IMR-90 (cell line): ENCODE measurements around the gene ZNF592. TPM values are rescaled to one million over a fixed set of nuclear protein-coding genes. Genes with fewer than 3 reads are reported as not detected.

Experiments used
- ATAC-seq: fragments of 200-7000 bp; cut with Tn5 transposase; 2 replicates; pipeline ENCODE4 v1.9.1; 2020; ENCODE audit warnings: low read depth, mild to moderate bottlenecking, moderate library complexity
- BruUV-seq: library from RNA; stranded (reverse); fragments of 400-500 nt; replicated peaks from 2 replicates; lab custom pipeline; 2021; lab: Mats Ljungman, UMichigan
- CTCF ChIA-PET: fragments of 300-600 bp; formaldehyde crosslinking; extraction: SDS; loops from one replicate; lab custom pipeline; 2021; ENCODE audit warnings: antibody characterized with exemption; lab: Yijun Ruan, JAX
- POLR2A ChIA-PET: fragments of 300-600 bp; sonication (Branson Sonifier 250); formaldehyde crosslinking; loops from one replicate; lab custom pipeline; 2022; ENCODE audit warnings: antibody characterized with exemption; ENCODE audit not compliant: unreplicated experiment; lab: Charles Lee
- DNase-seq: peaks from one replicate; pipeline ENCODE4 v3.0.0; 2013
- H2AFZ ChIP-seq: replicated peaks from 2 replicates; pipeline ENCODE3; 2013; ENCODE audit warnings: low read length, mild to moderate bottlenecking; ENCODE audit not compliant: poor library complexity
- H2AK5ac ChIP-seq: 2 replicates; pipeline ENCODE4 v1.6.1; 2013; ENCODE audit warnings: low read depth, low read length, inconsistent platforms
- H2AK9ac ChIP-seq: replicated peaks from 2 replicates; pipeline ENCODE3; 2013; ENCODE audit warnings: mild to moderate bottlenecking, low read depth, low read length, moderate library complexity; ENCODE audit not compliant: poor library complexity
- H2BK120ac ChIP-seq: 2 replicates; pipeline ENCODE4 v1.6.1; 2013; ENCODE audit warnings: low read depth, low read length, inconsistent platforms
- H2BK15ac ChIP-seq: 3 replicates; pipeline ENCODE4 v1.6.1; 2013; ENCODE audit warnings: low read depth, low read length, inconsistent platforms
- H2BK20ac ChIP-seq: 2 replicates; pipeline ENCODE4 v1.6.1; 2013; ENCODE audit warnings: low read depth, mild to moderate bottlenecking, inconsistent platforms, low read length, moderate library complexity
- H2BK5ac ChIP-seq: 2 replicates; pipeline ENCODE4 v1.6.1; 2013; ENCODE audit warnings: mild to moderate bottlenecking, low read depth, low read length, inconsistent platforms; ENCODE audit not compliant: poor library complexity, severe bottlenecking
- H3K14ac ChIP-seq: replicated peaks from 2 replicates; pipeline ENCODE4 v1.6.1; 2013; ENCODE audit warnings: low read depth, low read length, inconsistent platforms
- H3K18ac ChIP-seq: 2 replicates; pipeline ENCODE4 v1.6.1; 2013; ENCODE audit warnings: low read depth, low read length, control low read depth
- H3K23ac ChIP-seq: 2 replicates; pipeline ENCODE4 v1.6.1; 2013; ENCODE audit warnings: low read depth, low read length, inconsistent platforms
- H3K27ac ChIP-seq: 2 replicates; pipeline ENCODE4 v1.5.1; 2013; ENCODE audit warnings: mild to moderate bottlenecking, control low read depth, low read length; ENCODE audit not compliant: insufficient read depth
- H3K27me3 ChIP-seq: 2 replicates; pipeline ENCODE4 v1.6.1; 2013; ENCODE audit warnings: low read length; ENCODE audit not compliant: control insufficient read depth, insufficient read depth
- H3K36me3 ChIP-seq: 2 replicates; pipeline ENCODE4 v1.6.1; 2013; ENCODE audit warnings: low read length, mixed read lengths; ENCODE audit not compliant: control insufficient read depth, insufficient read depth
- H3K4ac ChIP-seq: 2 replicates; pipeline ENCODE4 v1.6.1; 2013; ENCODE audit warnings: low read depth, low read length, inconsistent platforms
- H3K4me1 ChIP-seq: 2 replicates; pipeline ENCODE4 v1.6.1; 2013; ENCODE audit warnings: low read length, mixed read lengths; ENCODE audit not compliant: control insufficient read depth, insufficient read depth
- H3K4me2 ChIP-seq: 2 replicates; pipeline ENCODE4 v1.6.1; 2013; ENCODE audit warnings: low read depth, mild to moderate bottlenecking, control low read depth, low read length, moderate library complexity
- H3K4me3 ChIP-seq: 2 replicates; pipeline ENCODE4 v1.5.1; 2013; ENCODE audit warnings: low read depth, mild to moderate bottlenecking, control low read depth, low read length, moderate library complexity; ENCODE audit not compliant: insufficient read depth
- H3K56ac ChIP-seq: 2 replicates; pipeline ENCODE4 v1.6.1; 2013; ENCODE audit warnings: low read length, inconsistent platforms; ENCODE audit not compliant: insufficient read depth; ENCODE audit errors: extremely low read depth
- H3K79me1 ChIP-seq, 2 experiments: 2 replicates each; pipeline ENCODE4 v1.6.1; 2013; ENCODE audit warnings: low read length in 2 of 2, inconsistent platforms in 1 of 2, low read depth in 1 of 2
- H3K9ac ChIP-seq: 2 replicates; pipeline ENCODE4 v1.6.1; 2013; ENCODE audit warnings: low read depth, low read length, control low read depth
- H3K9me1 ChIP-seq: 2 replicates; pipeline ENCODE4 v1.6.1; 2013; ENCODE audit warnings: low read length, inconsistent platforms; ENCODE audit not compliant: insufficient read depth
- H3K9me3 ChIP-seq: 2 replicates; pipeline ENCODE4 v1.6.1; 2013; ENCODE audit warnings: low read length; ENCODE audit not compliant: control insufficient read depth, insufficient read depth
- H4K20me1 ChIP-seq: 2 replicates; pipeline ENCODE4 v1.6.1; 2013; ENCODE audit warnings: low read length, inconsistent platforms; ENCODE audit not compliant: insufficient read depth
- H4K5ac ChIP-seq: 2 replicates; pipeline ENCODE4 v1.6.1; 2013; ENCODE audit warnings: mild to moderate bottlenecking, low read depth, low read length, control low read depth
- H4K8ac ChIP-seq, 2 experiments: 2 replicates each; pipeline ENCODE4 v1.6.1; 2013; ENCODE audit warnings: low read depth in 2 of 2, low read length in 2 of 2, control low read depth in 1 of 2, inconsistent platforms in 1 of 2
- H4K91ac ChIP-seq: 2 replicates; pipeline ENCODE4 v1.6.1; 2013; ENCODE audit warnings: low read depth, low read length, inconsistent platforms; ENCODE audit not compliant: insufficient read depth
- BHLHE40 ChIP-seq: fragments of 150-350 bp; IDR thresholded peaks from 2 replicates; pipeline ENCODE4 v1.6.1; 2016; ENCODE audit warnings: mild to moderate bottlenecking, low read depth, low read length
- CEBPB ChIP-seq: IDR thresholded peaks from 2 replicates; pipeline ENCODE4 v1.6.1; 2012; ENCODE audit warnings: low read depth, low read length, improper control_type of control experiment
- CHD1 ChIP-seq: IDR thresholded peaks from 2 replicates; pipeline ENCODE4 v1.6.1; 2012; ENCODE audit warnings: low read depth, low read length, improper control_type of control experiment
- FOS ChIP-seq: fragments of 150-350 bp; IDR thresholded peaks from 2 replicates; pipeline ENCODE4 v1.6.1; 2016; ENCODE audit warnings: low read depth, low read length
- MAFK ChIP-seq: IDR thresholded peaks from 2 replicates; pipeline ENCODE4 v1.6.1; 2012; ENCODE audit warnings: low read depth, low read length, improper control_type of control experiment
- MAZ ChIP-seq: IDR thresholded peaks from 2 replicates; pipeline ENCODE4 v1.6.1; 2012; ENCODE audit warnings: low read depth, mild to moderate bottlenecking, low read length, improper control_type of control experiment, moderate library complexity, borderline replicate concordance
- NFE2L2 ChIP-seq: fragments of 150-350 bp; IDR thresholded peaks from 2 replicates; pipeline ENCODE4 v1.6.1; 2016; ENCODE audit warnings: low read depth, mild to moderate bottlenecking, low read length
- RAD21 ChIP-seq: IDR thresholded peaks from 2 replicates; pipeline ENCODE4 v1.6.1; 2012; ENCODE audit warnings: low read length, improper control_type of control experiment
- RCOR1 ChIP-seq: IDR thresholded peaks from 2 replicates; pipeline ENCODE4 v1.6.1; 2012; ENCODE audit warnings: mild to moderate bottlenecking, low read length, improper control_type of control experiment; ENCODE audit not compliant: insufficient replicate concordance
- RFX5 ChIP-seq: IDR thresholded peaks from 2 replicates; pipeline ENCODE4 v1.8.0; 2012; ENCODE audit warnings: low read depth, mild to moderate bottlenecking, low read length, moderate library complexity
- USF2 ChIP-seq: fragments of 150-350 bp; IDR thresholded peaks from 2 replicates; pipeline ENCODE4 v1.6.1; 2017; ENCODE audit warnings: mild to moderate bottlenecking, antibody characterized with exemption, low read length, low read depth
- WGBS, 2 experiments: methylation state at CpG; one replicate each; pipeline versions ENCODE4 v1.1.5 to v1.1.7; 2013; ENCODE audit warnings: missing lambda C conversion rate in 2 of 2; ENCODE audit not compliant: insufficient read length in 1 of 2; ENCODE audit errors: extremely low coverage in 2 of 2; 5-methylcytosine and 5-hydroxymethylcytosine counted together
- dilution Hi-C: fragments of 300-500 bp; cut with HindIII; formaldehyde crosslinking; loops from one replicate; pipeline ENCODE4 v1.14.3; 2018; ENCODE audit warnings: low sequenced_read_pairs; ENCODE audit not compliant: unreplicated experiment
- in situ Hi-C: fragments of 300-500 bp; cut with MboI; formaldehyde crosslinking; loops from 3 replicates; pipeline ENCODE4 v1.14.3; 2019; ENCODE audit warnings: low sequenced_read_pairs, inconsistent platforms, mixed read lengths
- intact Hi-C: fragments of 100-400 bp; cut with micrococcal nuclease; formaldehyde crosslinking; loops from 2 replicates; pipeline ENCODE4 v1.10.0; 2022
- polyA plus RNA-seq, 3 experiments: library from polyadenylated mRNA; depleted of rRNA; stranded (reverse); fragments of >200 nt; gene quantifications; 2 replicates each; pipeline ENCODE4 v1.2.3, GENCODE V29; 2012; ENCODE audit warnings: low replicate concordance in 1 of 3
- total RNA-seq: library from RNA; depleted of rRNA; stranded (reverse); fragments of >200 nt; gene quantifications from 2 replicates; pipeline ENCODE4 v1.2.3, GENCODE V29; 2012
- TF ChIP-seq, protein P1 (sequence below): conservative IDR thresholded peaks from 2 replicates; pipeline ENCODE4 v1.5.1; 2012; ENCODE audit warnings: mild to moderate bottlenecking, low read depth, low read length, improper control_type of control experiment
- TF ChIP-seq, protein P2 (sequence below): fragments of 150-350 bp; IDR thresholded peaks from 2 replicates; pipeline ENCODE4 v1.6.1; 2016; ENCODE audit warnings: low read depth, mild to moderate bottlenecking, low read length, moderate library complexity, borderline replicate concordance

Gene ZNF592
- total and polyA plus RNA-seq, 2 of the 4 experiments (the other 2 are of a cell fraction): 4.3 to 10.2 TPM

DNA sequence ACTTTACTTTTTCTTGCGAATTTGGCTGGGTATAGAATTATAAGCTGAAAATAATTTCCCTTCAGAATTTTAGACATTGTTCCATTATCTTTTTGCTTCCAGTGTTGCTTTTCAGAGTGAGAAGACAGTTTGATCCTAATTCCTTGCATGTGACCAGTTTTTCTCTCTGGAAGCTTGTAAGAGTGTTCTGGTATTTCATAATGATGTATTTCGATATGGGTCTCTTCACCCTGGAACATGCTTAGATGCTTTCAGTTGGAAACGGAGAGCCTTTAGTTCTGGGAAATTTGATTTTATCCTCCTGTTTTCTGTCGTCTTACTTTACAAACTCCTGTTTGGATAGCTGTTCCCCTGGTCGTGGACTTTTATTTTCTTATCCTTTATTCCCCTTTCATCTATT is 82.6 kb downstream of the ZNF592 start:
- intact Hi-C loops: no loop called here
- H2AK9ac ChIP-seq: no peak overlapping the region
- peaks cover 3% of the 10 kb centered on the region; the same call in 1 of the 2 replicates for H3K4me1 ChIP-seq
- ATAC-seq: no peak
- peaks cover 36% of the 10 kb centered on the region for H3K27me3 ChIP-seq
- no peak overlapping the region for H3K4ac ChIP-seq
- H2AK5ac ChIP-seq: no peak overlapping the region
- no peaks in the 10 kb centered on the region for H3K9me3 ChIP-seq
- no peak overlapping the region for H3K4me2 ChIP-seq
- H3K18ac ChIP-seq: no peak overlapping the region
- no peak overlapping the region for H3K56ac ChIP-seq
- no peak overlapping the region for H2BK120ac ChIP-seq
- TF ChIP-seq RFX5 (no peak), RCOR1 (no peak), CEBPB (no peak), USF2 (no peak), BHLHE40 (no peak), RAD21 (no peak), MAZ (no peak), MAFK (no peak), FOS (no peak), CHD1 (no peak), NFE2L2 (no peak)
- TF ChIP-seq, protein P1, sequence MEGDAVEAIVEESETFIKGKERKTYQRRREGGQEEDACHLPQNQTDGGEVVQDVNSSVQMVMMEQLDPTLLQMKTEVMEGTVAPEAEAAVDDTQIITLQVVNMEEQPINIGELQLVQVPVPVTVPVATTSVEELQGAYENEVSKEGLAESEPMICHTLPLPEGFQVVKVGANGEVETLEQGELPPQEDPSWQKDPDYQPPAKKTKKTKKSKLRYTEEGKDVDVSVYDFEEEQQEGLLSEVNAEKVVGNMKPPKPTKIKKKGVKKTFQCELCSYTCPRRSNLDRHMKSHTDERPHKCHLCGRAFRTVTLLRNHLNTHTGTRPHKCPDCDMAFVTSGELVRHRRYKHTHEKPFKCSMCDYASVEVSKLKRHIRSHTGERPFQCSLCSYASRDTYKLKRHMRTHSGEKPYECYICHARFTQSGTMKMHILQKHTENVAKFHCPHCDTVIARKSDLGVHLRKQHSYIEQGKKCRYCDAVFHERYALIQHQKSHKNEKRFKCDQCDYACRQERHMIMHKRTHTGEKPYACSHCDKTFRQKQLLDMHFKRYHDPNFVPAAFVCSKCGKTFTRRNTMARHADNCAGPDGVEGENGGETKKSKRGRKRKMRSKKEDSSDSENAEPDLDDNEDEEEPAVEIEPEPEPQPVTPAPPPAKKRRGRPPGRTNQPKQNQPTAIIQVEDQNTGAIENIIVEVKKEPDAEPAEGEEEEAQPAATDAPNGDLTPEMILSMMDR: no peak
- TF ChIP-seq, protein P2, sequence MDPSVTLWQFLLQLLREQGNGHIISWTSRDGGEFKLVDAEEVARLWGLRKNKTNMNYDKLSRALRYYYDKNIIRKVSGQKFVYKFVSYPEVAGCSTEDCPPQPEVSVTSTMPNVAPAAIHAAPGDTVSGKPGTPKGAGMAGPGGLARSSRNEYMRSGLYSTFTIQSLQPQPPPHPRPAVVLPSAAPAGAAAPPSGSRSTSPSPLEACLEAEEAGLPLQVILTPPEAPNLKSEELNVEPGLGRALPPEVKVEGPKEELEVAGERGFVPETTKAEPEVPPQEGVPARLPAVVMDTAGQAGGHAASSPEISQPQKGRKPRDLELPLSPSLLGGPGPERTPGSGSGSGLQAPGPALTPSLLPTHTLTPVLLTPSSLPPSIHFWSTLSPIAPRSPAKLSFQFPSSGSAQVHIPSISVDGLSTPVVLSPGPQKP: no peak
- H3K14ac ChIP-seq: no peak overlapping the region
- H3K9ac ChIP-seq: no peak overlapping the region
- POLR2A ChIA-PET: no interaction called here
- dilution Hi-C loops: no loop called here
- no peak overlapping the region for H2BK15ac ChIP-seq
- in situ Hi-C loops: no loop called here
- peaks cover 3% of the 10 kb centered on the region; the same call in 1 of the 2 replicates for H4K20me1 ChIP-seq
- no CpG with 5 or more reads among the region's 5 CpGs for WGBS, 2 experiments
- no peak overlapping the region for H2BK5ac ChIP-seq
- no peak overlapping the region for H3K23ac ChIP-seq
- H4K8ac ChIP-seq: no peak overlapping the region
- DNase-seq: no peak
- H3K9me1 ChIP-seq: peaks cover 6% of the 10 kb centered on the region
- H4K5ac ChIP-seq: no peak overlapping the region
- H2AFZ ChIP-seq: no peak overlapping the region
- CTCF ChIA-PET: interaction anchor here (1.7 kb wide), 1 partner anchor 13 kb away, joined by 6 read pairs; no protein-coding TSS in a partner anchor
- H4K91ac ChIP-seq: no peak overlapping the region
- no peak overlapping the region for H2BK20ac ChIP-seq
- H3K4me3 ChIP-seq: no peak overlapping the region
- no peak overlapping the region for H3K27ac ChIP-seq
- no peaks in the 10 kb centered on the region for H3K79me1 ChIP-seq
- no peaks in the 10 kb centered on the region for H3K36me3 ChIP-seq
- BruUV-seq: no TSS peak
